Measurements from ENCODE around the gene TMEM132E.

Gene TMEM132E

DNA sequence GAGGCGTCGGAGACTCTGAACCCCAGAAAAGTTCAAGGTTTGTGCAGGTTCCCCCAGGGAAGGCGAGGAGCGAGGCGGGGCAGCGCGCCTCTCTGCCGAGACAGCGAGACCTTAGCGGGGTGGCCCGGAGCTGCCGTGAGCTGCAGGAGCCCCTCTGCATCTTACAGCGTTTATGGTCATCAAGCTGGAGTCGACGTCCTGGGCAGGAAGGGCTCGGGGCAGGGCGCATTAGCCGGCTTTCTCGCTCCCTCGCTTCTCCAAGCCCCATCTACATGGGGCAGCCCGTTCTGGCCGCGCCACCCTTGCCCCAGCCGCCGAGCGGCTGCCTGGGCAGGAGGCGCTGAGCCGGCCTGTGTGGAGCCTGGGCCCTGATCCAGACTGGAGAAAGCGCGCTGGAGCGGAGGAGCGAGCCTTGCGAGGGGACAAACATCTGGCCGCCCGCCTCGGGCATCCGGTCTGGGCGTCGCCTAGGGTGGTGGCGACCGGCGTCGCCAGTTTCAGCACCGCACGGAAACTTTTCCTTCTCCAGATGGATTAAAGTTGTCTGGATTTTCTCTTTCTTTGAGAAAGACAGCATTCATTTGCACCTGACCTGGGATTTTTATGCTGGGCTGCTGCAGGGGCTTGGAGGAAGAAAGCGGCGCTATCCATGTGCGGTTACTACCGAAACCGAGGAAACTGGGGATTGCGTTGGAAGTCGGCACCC lies 750 bp downstream of the TMEM132E start:
- peak; percentile 2 for DNase-seq (ENCODE audit: low read depth)
- no peak overlapping the region for H3K4me3 ChIP-seq (ENCODE audit: low read depth, low read length)
- TF ChIP-seq, protein P1, sequence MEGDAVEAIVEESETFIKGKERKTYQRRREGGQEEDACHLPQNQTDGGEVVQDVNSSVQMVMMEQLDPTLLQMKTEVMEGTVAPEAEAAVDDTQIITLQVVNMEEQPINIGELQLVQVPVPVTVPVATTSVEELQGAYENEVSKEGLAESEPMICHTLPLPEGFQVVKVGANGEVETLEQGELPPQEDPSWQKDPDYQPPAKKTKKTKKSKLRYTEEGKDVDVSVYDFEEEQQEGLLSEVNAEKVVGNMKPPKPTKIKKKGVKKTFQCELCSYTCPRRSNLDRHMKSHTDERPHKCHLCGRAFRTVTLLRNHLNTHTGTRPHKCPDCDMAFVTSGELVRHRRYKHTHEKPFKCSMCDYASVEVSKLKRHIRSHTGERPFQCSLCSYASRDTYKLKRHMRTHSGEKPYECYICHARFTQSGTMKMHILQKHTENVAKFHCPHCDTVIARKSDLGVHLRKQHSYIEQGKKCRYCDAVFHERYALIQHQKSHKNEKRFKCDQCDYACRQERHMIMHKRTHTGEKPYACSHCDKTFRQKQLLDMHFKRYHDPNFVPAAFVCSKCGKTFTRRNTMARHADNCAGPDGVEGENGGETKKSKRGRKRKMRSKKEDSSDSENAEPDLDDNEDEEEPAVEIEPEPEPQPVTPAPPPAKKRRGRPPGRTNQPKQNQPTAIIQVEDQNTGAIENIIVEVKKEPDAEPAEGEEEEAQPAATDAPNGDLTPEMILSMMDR (conservative IDR thresholded peaks at IDR 0.05; ENCODE audit: low read depth, low read length): no peak

DNA sequence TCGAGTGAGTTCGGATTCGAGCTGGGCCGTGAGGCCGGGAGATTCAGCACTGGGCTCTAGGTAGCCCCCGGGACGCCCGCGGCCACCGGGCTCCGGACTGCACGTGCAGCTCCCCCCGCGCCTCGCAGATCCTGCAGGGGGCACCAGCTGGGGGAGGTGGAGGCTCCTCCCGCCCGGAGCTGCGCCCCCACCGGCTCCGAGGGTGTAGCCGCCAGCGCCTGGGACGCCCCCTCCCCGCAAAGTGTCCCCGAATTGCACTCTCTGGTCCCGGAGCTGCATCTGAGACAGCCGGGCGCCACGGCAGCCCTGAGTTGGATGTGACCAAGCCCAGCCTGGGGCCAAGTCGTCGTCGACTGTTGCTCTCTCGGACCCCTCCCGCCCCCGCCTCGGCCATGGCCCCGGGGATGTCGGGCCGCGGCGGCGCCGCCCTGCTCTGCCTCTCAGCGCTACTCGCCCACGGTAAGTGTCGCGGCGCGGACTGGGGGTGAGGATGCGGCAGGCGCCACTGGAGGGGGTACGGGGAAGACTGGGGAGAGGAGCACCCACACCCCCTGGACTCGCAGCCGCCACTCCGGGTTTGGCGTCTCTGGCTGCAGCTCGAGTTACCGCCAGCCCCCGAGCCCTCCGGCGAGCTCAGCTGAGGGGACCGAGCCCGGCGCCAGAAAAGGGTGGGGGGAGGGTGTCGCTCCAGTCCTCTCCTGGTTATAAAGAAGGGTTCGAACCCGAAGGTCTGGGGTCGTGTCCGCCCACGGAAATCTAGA lies 1.5 kb downstream of the TMEM132E start:
- no peak for DNase-seq (ENCODE audit: low read depth)
- TF ChIP-seq, protein P1 (conservative IDR thresholded peaks at IDR 0.05; ENCODE audit: low read depth, low read length): no peak
- no peak overlapping the region for H3K4me3 ChIP-seq (ENCODE audit: low read depth, low read length)

DNA sequence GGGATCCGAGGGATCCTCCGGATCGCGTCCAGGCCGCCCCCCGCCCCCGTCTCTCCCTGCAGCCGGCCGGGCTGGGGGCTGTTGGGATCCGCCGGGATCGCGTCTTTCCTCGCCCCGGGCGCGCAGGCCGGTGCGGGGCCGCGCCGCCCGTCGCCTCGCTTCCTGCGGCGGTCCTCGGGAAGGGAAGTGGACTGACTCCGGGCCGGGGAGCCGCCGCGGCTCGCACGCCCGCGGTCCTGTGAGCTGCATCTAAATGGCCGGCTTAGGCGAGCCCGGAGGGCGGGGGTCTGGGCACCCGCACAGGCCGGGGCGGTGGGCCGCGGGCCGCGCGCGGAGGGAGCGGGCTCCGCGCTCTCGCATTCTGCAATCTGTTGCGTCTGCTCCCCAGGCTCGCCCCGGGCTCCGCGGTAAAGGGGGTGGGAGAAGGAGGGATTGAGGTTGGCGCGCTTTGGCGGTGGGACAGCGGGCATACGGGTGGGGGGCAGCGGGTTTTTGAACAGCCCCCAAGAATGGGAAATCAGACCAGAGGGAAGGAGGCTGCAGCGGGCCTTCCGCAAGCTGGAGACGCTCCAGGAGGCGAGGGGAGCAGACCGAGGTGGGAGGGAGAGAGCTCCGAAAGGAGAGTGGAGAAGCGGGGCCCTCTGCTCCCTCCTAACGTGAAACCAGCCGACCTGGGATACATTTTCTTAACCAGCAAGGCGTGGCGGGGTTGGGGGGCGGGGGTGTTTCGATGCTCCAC lies 2.2 kb downstream of the TMEM132E start:
- no peak for DNase-seq (ENCODE audit: low read depth)
- H3K4me3 ChIP-seq (ENCODE audit: low read depth, low read length): no peak overlapping the region
- TF ChIP-seq, protein P1 (conservative IDR thresholded peaks at IDR 0.05; ENCODE audit: low read depth, low read length): no peak

DNA sequence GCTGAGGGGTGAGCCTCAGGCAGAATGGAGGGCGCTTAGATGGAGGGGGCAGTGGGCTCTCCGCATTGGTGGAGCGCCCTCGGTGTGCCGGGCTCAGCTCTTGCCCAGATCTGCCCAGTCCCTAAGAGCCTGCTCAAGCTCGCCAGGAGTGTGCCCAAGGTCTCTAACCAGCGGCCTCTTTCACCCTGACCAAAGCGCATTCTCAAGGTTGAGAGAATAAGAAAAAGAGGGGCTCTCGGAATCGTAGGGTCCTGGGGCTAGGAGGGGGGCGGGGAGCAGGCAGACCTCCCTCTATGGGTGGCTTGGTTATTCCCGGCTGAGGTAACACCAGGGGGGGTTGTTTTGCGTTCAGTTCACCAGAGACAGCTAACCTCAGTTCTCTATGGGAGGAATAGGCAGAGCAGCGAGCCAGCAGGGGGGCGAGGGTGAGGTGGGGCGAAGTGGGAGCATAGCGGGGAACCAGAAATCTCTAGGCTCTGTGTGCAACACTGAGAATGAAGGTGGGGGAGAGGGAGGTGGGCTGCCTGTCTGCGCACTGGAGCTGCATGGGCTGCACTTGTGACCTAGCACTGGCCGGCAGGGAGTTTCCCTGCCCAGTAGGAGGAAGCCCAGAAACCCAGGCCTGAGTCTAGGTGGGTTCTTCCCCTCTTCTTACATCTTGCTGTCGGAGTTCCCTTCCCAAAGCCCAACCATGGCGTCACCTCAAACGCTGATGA lies 3.0 kb downstream of the TMEM132E start:
- DNase-seq (ENCODE audit: low read depth): no peak
- TF ChIP-seq, protein P1 (conservative IDR thresholded peaks at IDR 0.05; ENCODE audit: low read depth, low read length): no peak
- no peak overlapping the region for H3K4me3 ChIP-seq (ENCODE audit: low read depth, low read length)

DNA sequence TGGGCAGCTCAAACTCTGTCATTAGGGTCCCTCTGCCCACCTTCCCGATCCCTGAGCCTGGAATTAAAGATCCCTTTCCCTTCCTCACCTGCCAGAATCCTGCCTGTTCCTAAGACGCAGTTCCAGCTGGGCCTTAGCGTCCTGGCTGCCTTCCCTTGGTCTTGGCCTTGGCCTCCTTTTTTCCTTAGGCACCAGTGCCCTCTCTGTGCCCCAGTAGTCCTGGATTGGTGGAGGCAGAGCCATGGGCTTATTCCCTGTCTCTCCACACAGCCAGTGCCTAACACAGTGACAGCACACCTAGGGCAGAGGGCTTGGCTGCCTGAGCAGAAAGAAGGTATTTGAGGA lies 3.5 kb downstream of the TMEM132E start:
- DNase-seq (ENCODE audit: low read depth): no peak
- TF ChIP-seq, protein P1 (conservative IDR thresholded peaks at IDR 0.05; ENCODE audit: low read depth, low read length): no peak

DNA sequence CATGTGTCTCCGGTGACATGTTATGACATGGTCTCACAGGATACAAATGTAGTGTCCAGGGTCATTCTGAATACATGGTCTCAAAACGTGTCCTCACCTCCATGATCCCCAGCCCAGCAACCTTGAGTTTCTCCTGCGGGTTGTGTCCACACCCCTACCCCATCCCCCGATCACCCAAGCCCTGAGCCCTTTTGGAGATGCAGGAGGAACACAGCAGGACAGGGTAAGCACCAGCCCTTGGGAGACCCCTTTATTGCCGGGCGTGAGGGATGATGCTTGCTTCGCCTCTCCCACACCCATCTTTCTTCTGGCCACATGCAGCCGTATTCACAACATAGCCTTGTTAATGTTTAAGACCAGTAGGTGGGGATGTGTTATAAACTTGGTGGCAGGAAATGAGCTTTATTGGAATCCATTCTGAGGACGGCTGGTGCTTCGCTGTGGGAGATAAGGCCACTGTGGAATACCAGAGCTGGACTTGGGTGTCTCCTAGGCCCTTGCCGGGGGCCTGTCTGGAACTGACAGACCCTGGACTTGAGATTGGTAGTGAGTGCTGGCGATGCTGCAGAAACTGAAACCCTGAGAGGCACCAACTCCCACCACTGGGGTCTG lies 5.5 kb downstream of the TMEM132E start:
- DNase-seq (ENCODE audit: low read depth): peak; percentile 57
- no peak overlapping the region for H3K4me3 ChIP-seq (ENCODE audit: low read depth, low read length)
- TF ChIP-seq, protein P1 (conservative IDR thresholded peaks at IDR 0.05; ENCODE audit: low read depth, low read length): peak; percentile 44

More for the DNA sequence above, 3.5 kb downstream of the TMEM132E start:
- H3K4me3 ChIP-seq (ENCODE audit: low read depth, low read length): no peak overlapping the region
